NOMO-1 treated with DMSO at 0.1 percent for 48 hours (cell line): ENCODE measurements around the gene STARD3.
"Not testable (repeated sequence)": the region's sequence is repeated elsewhere in the genome, so short reads cannot be mapped to it uniquely, and the experiment has no call there.

Experiments used
- DNase-seq: peaks from one replicate; lab custom pipeline; 2025; ENCODE audit not compliant: unreplicated experiment; lab: John Stamatoyannopoulos, UW

The STARD3 gene

DNA sequence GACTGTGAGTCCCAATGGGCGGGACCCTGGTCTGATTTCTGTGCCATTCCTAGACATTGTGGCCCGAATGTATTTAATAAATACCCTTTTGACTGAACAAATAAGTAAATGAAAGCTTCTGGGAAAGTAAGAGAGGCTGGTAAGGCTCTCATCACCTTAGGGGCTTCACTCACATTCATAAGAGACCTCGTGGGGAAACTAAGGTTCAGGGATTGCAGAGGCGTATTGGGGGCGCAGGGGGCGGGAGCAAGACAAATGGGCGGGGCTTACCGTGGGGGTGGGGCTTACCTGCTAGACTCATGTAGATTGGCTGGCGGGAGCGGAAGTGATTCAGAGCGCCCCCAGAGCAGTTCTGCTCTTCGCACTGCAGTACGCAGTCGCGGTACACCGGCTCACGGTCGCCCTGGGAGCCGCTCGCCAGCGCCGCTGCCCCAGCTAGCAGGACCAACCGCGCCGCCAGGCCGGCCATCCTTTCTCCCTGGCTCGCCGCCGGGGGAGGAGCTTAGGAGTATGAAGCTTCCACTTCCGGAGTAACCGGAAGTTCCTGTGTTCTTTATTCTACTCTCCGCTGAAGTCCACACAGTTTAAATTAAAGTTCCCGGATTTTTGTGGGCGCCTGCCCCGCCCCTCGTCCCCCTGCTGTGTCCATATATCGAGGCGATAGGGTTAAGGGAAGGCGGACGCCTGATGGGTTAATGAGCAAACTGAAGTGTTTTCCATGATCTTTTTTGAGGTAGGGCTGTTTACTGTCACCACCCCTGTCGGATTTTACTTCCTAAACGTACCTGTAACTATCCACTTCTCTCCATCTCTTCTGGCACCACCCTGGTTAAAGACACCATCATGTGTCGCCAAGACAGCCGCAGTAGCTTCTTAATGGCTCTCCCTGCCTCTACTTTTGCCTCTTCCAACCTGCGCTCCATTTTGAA is 50.9 kb downstream of the STARD3 start, which contains the start of gene PGAP3:
TSS of gene PGAP3 (minus strand) at position 512 of the 929 bp plus-strand sequence. CDS start at position 469, 43 bp downstream.
- peak; percentile 83 for DNase-seq

- no peak for DNase-seq
These were observed 51.5 kb downstream of the STARD3 start for GRCh38 chr17:39688475-39688835.

DNA sequence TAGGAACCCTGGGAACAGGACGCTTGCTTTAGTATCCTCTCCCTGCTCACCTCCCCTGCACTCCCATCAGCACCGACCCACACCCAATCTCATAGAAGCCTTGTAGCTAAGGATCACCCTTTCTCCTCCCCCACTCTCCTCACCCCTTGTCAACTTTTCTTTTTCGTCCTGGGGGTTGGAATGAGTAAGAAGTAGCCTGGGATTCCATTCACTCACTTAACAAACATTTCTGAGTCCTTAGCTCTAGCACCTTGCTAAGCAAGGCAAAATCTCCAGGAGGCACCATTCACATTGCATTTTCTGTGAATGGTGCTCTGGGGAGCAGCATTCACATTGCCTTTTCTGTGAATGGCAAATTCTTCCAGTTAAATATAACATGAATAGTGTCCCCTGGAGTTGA is 52.0 kb downstream of the STARD3 start:
- no peak for DNase-seq

GRCh38 chr17:39694593-39694992 is 57.6 kb downstream of the STARD3 start:
- DNase-seq = no peak

- no peak for DNase-seq
These were observed 58.1 kb downstream of the STARD3 start for GRCh38 chr17:39695089-39695474.

GRCh38 chr17:39696731-39697130 is 59.8 kb downstream of the STARD3 start:
- DNase-seq = no peak

DNA sequence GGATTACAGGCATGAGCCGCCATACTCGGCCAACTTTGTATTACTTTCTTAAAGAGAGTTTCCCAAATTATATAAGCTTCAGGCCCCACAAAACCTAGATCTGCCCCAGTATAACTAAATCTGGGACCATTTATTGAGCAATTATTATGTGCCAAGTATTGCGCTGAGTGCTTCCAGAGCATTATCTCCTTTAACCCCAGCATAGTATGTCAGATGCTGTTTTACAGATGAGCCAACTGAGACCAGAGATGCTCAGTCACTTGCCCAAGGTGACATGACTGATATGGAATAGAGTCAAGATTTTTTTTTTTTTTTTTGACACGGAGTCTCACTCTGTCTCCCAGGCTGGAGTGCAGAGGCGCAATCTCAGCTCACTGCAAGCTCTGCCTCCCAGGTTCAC is 61.0 kb downstream of the STARD3 start:
- DNase-seq = no peak

GRCh38 chr17:39699157-39699817 is 62.3 kb downstream of the STARD3 start:
- DNase-seq = not testable (repeated sequence)

- no peak for DNase-seq
These were observed 62.8 kb downstream of the STARD3 start, which contains the start of gene ERBB2 for GRCh38 chr17:39699818-39700147. TSS of gene ERBB2 (plus strand) at chr17:39700064. CDS start at chr17:39700239, 175 bp downstream.

GRCh38 chr17:39700148-39700987 is 63.4 kb downstream of the STARD3 start:
- no peak for DNase-seq

DNA sequence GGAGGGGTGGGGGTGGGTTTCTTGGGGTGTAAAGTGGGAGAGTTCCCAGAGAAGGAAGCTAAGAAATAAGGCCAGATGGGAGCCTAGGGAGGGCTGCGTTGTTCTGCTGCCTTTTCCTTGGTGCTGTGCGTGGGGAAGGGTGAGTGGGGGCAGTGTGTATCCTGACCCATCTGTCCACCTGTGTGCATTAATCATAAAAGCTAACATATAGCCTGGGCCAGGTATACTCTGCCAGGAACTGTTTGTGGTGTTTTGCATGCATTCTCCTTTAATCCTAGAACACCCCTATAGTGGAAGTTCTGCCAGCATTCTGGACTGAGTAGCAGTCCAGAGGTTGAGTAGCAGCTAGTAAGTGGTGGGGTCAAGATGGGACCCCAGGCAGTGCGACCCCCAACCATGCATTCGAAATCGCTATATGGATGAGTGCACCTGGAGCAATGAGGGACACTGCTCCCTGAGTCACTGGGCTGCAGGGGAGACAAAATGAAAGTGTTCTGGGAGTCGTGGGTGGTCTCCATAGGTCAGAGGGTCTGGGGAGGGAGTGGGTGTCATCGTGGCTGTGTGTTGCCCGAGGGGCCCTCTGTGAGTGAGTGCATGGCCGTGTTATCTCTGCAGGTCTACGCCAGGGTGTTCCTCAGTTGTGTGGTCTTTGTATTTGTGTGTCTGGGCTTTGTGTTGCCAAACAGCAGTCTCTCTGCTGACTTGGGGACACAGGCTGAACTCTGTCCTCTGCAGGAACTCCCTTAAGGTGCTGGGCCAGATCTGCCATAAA is 64.3 kb downstream of the STARD3 start:
- DNase-seq = no peak

GRCh38 chr17:39701784-39702422 is 65.0 kb downstream of the STARD3 start:
- DNase-seq = no peak

- no peak for DNase-seq
These were observed 66.3 kb downstream of the STARD3 start for GRCh38 chr17:39702901-39703893.

DNA sequence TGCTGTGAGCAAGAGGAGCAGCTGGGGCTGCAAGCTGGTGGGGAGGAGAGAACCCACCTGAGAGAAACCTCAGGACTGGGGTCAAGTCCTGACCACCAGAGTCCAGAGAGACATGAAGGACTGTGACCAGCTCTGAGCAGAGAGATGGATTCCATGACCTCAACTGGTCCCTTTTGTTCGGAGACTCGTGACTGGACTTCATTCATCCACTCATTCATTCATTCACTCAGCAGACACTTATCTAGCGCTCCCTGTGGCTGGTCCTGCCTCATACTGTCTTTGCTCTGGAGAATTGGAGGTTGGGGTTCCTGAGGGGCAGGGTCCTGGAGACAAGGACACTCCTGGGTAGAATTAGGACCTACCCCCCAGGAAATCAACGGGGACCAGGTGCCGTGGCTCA is 67.0 kb downstream of the STARD3 start:
- no peak for DNase-seq

GRCh38 chr17:39704821-39705551 is 68.0 kb downstream of the STARD3 start:
- no peak for DNase-seq

GRCh38 chr17:39705786-39706348 is 68.9 kb downstream of the STARD3 start:
- DNase-seq = no peak

GRCh38 chr17:39706383-39706782 is 69.4 kb downstream of the STARD3 start:
- DNase-seq = no peak

- no peak for DNase-seq
These were observed 70.0 kb downstream of the STARD3 start for GRCh38 chr17:39706921-39707337.
